Trophoblast cell (in vitro differentiated cells and primary cell): Measurements from ENCODE around the gene JAZF1.

Source experiments
- DNase-seq, 2 donors: peaks; one replicate each; pipeline ENCODE4 v3.0.0-alpha.2; 2016
- H2AFZ ChIP-seq: 2 replicates; pipeline ENCODE4 v1.6.1; 2013; ENCODE audit warnings: low read length, moderate library complexity, mild to moderate bottlenecking; ENCODE audit not compliant: insufficient read depth, poor library complexity
- H2AK5ac ChIP-seq: 2 replicates; pipeline ENCODE4 v1.6.1; 2013; ENCODE audit warnings: mild to moderate bottlenecking, low read length
- H2BK120ac ChIP-seq: 2 replicates; pipeline ENCODE4 v1.6.1; 2013; ENCODE audit warnings: low read length, mild to moderate bottlenecking, moderate library complexity; ENCODE audit not compliant: insufficient read depth, poor library complexity
- H2BK12ac ChIP-seq: 2 replicates; pipeline ENCODE4 v1.6.1; 2013; ENCODE audit warnings: mild to moderate bottlenecking, low read length, moderate library complexity
- H2BK5ac ChIP-seq: 2 replicates; pipeline ENCODE4 v1.6.1; 2013; ENCODE audit warnings: low read length, low read depth, moderate library complexity, mild to moderate bottlenecking; ENCODE audit not compliant: poor library complexity
- H3K14ac ChIP-seq: 2 replicates; pipeline ENCODE4 v1.6.1; 2013; ENCODE audit warnings: mild to moderate bottlenecking, low read length
- H3K18ac ChIP-seq: 2 replicates; pipeline ENCODE4 v1.6.1; 2013; ENCODE audit warnings: mild to moderate bottlenecking, low read length
- H3K23ac ChIP-seq: 2 replicates; pipeline ENCODE4 v1.6.1; 2013; ENCODE audit warnings: low read length
- H3K27ac ChIP-seq: 2 replicates; pipeline ENCODE4 v1.5.1; 2013; ENCODE audit warnings: low read depth, mild to moderate bottlenecking, inconsistent platforms, low read length, moderate library complexity
- H3K27me3 ChIP-seq: 2 replicates; pipeline ENCODE4 v1.6.1; 2013; ENCODE audit warnings: inconsistent platforms, mild to moderate bottlenecking, low read length, moderate library complexity; ENCODE audit not compliant: insufficient read depth
- H3K36me3 ChIP-seq, 2 experiments: 1 replicate in 1 of 2; 2 replicates in 1 of 2; pipeline ENCODE4 v1.6.1; 2013; ENCODE audit warnings: low read length in 2 of 2, mild to moderate bottlenecking in 2 of 2, moderate library complexity in 1 of 2; ENCODE audit not compliant: insufficient read depth in 2 of 2, control insufficient read depth in 1 of 2
- H3K4ac ChIP-seq: 2 replicates; pipeline ENCODE4 v1.6.1; 2013; ENCODE audit warnings: low read depth, mild to moderate bottlenecking, low read length, moderate library complexity
- H3K4me1 ChIP-seq, 2 experiments: 1 replicate in 1 of 2; 2 replicates in 1 of 2; pipeline ENCODE4 v1.6.1; 2013; ENCODE audit warnings: low read length in 2 of 2, mild to moderate bottlenecking in 2 of 2, moderate library complexity in 1 of 2; ENCODE audit not compliant: insufficient read depth in 2 of 2, control insufficient read depth in 1 of 2
- H3K4me2 ChIP-seq: 2 replicates; pipeline ENCODE4 v1.6.1; 2013; ENCODE audit warnings: inconsistent platforms, mild to moderate bottlenecking, low read length, moderate library complexity
- H3K4me3 ChIP-seq: 2 replicates; pipeline ENCODE4 v1.5.1; 2013; ENCODE audit warnings: mild to moderate bottlenecking, low read depth, low read length, inconsistent platforms
- H3K79me1 ChIP-seq: one replicate; pipeline ENCODE4 v1.6.1; 2013; ENCODE audit warnings: low read length
- H3K79me2 ChIP-seq: 2 replicates; pipeline ENCODE4 v1.6.1; 2013; ENCODE audit warnings: low read length, mild to moderate bottlenecking; ENCODE audit not compliant: control insufficient read depth, insufficient read depth, poor library complexity
- H3K9ac ChIP-seq: 2 replicates; pipeline ENCODE4 v1.6.1; 2013; ENCODE audit warnings: mild to moderate bottlenecking, low read length
- H3K9me3 ChIP-seq: 2 replicates; pipeline ENCODE4 v1.6.1; 2013; ENCODE audit warnings: low read depth, mild to moderate bottlenecking, control low read depth, inconsistent platforms, low read length; ENCODE audit not compliant: insufficient read depth
- H4K12ac ChIP-seq: 2 replicates; pipeline ENCODE4 v1.6.1; 2013; ENCODE audit warnings: low read depth, mild to moderate bottlenecking, low read length, moderate library complexity
- H4K8ac ChIP-seq: 2 replicates; pipeline ENCODE4 v1.6.1; 2013; ENCODE audit warnings: low read depth, mild to moderate bottlenecking, low read length, moderate library complexity
- H4K91ac ChIP-seq: one replicate; pipeline ENCODE4 v1.6.1; 2013; ENCODE audit warnings: low read depth, mild to moderate bottlenecking, low read length, moderate library complexity
- WGBS: extraction: QIAGEN DNeasy Blood & Tissue Kit; methylation state at CpG from one replicate; pipeline ENCODE4 v1.1.7; 2013; ENCODE audit warnings: missing lambda C conversion rate; ENCODE audit not compliant: insufficient read length, insufficient coverage; ENCODE audit errors: extremely low coverage; 5-methylcytosine and 5-hydroxymethylcytosine counted together

Gene JAZF1

DNA sequence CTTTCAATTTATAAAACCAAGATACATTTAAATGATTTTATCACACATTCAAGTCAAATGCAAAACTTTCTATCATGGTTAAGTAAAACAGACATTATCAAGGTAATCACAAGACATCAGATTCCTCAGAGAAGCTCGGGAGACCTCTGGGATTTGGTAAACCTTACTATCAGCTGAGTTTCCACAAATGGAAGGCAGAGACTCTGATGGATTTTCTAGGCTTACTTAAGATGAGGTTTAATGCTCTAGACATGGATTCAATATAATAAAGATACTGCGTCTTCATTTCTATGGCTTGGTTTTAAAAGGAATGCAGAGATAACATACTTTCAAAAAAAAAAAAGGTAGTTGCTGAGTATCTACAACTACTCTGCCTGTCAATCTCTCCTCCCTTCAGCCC, 171.7 kb downstream of the JAZF1 start:
- no peak overlapping the region for H3K18ac ChIP-seq
- H2BK5ac ChIP-seq: no peak overlapping the region

DNA sequence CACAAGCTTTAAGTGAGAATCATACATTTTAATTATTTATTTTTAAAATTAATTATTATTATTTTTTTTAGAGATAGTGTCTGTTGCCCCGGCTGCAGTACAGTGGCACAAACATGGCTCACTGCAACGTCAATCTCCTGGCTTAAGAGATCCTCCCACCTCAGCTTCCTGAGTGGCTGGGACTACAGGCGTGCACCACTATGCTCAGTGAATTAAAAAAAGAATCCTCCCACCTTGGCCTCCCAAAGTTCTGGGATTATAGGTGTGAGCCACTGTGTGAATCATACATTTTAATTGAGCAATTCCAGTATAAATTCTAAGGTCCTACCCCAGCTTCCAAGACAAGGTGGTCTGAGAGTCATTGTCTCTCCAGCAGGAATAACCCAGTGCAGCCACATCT, 172.4 kb downstream of the JAZF1 start:
- H3K9me3 ChIP-seq: peaks cover 1% of the 10 kb centered on the region
- H3K4me1 ChIP-seq: no peaks in the 10 kb centered on the region
- no peak overlapping the region for H2AFZ ChIP-seq
- H3K4me3 ChIP-seq: no peak overlapping the region
- no peak overlapping the region for H2BK5ac ChIP-seq
- DNase-seq: no peak
- H3K18ac ChIP-seq: no peak overlapping the region
- no peak overlapping the region for H3K23ac ChIP-seq
- no peak overlapping the region for H2BK120ac ChIP-seq
- H3K79me1 ChIP-seq: no peaks in the 10 kb centered on the region
- H3K27ac ChIP-seq: no peak overlapping the region
- no peak overlapping the region for H2BK12ac ChIP-seq
- H4K8ac ChIP-seq: no peak overlapping the region
- no peak overlapping the region for H3K14ac ChIP-seq
- H4K12ac ChIP-seq: no peak overlapping the region
- H3K4ac ChIP-seq: no peak overlapping the region
- H3K36me3 ChIP-seq: no peaks in the 10 kb centered on the region
- no peak overlapping the region for H3K9ac ChIP-seq
- no peak overlapping the region for H4K91ac ChIP-seq
- no peaks in the 10 kb centered on the region for H3K27me3 ChIP-seq
- no peak overlapping the region for H3K4me2 ChIP-seq
- H2AK5ac ChIP-seq: no peak overlapping the region
- WGBS: no CpG with 5 or more reads among the region's 3 CpGs
- H3K79me2 ChIP-seq: no peaks in the 10 kb centered on the region

More for the DNA sequence above, 171.7 kb downstream of the JAZF1 start:
- Histone ChIP-seq H2AFZ (no peak overlapping the region), H3K9ac (no peak overlapping the region), H3K14ac (no peak overlapping the region), H3K4me3 (no peak overlapping the region), H3K4me2 (no peak overlapping the region), H2AK5ac (no peak overlapping the region), H3K4me1 (no peaks in the 10 kb centered on the region), H4K12ac (no peak overlapping the region), H3K23ac (no peak overlapping the region), H2BK12ac (no peak overlapping the region), H3K27ac (no peak overlapping the region), H4K91ac (no peak overlapping the region), H3K79me2 (no peaks in the 10 kb centered on the region), H4K8ac (no peak overlapping the region), H3K9me3 (peaks cover 1% of the 10 kb centered on the region), H3K36me3 (no peaks in the 10 kb centered on the region), H2BK120ac (no peak overlapping the region), H3K79me1 (no peaks in the 10 kb centered on the region), H3K27me3 (no peaks in the 10 kb centered on the region), H3K4ac (no peak overlapping the region)
- no peak for DNase-seq
- WGBS: no CpG with 5 or more reads among the region's 2 CpGs

DNA sequence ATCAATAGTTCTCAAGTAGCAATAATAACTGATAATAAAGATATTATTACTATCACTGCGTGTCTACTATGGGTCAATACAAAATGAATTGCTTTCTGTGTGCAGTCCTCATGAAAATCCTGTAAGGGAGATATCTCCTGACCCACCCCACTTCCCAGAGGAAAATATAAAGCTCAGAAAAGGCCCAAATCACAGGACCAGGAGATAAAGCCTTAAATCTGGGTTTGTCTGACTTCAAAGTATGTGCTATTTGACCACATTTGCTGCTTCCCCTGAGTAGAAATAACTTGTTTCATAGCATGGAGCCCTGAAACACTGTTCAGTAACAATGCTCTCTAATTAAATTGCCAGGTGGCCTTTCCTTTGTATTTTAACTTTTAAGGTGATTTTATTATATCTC, 174.1 kb downstream of the JAZF1 start:
- WGBS: no CpG with 5 or more reads among the region's 1 CpG
- Histone ChIP-seq H2AFZ (no peak overlapping the region), H2BK5ac (no peak overlapping the region), H4K12ac (no peak overlapping the region), H3K4ac (no peak overlapping the region), H4K8ac (no peak overlapping the region), H3K79me1 (no peaks in the 10 kb centered on the region), H3K27ac (no peak overlapping the region), H3K79me2 (no peaks in the 10 kb centered on the region), H4K91ac (no peak overlapping the region), H3K4me3 (no peak overlapping the region), H3K27me3 (no peaks in the 10 kb centered on the region), H3K9me3 (no peaks in the 10 kb centered on the region), H3K36me3 (no peaks in the 10 kb centered on the region), H3K18ac (no peak overlapping the region), H3K4me2 (no peak overlapping the region), H2AK5ac (no peak overlapping the region), H3K14ac (no peak overlapping the region), H3K9ac (no peak overlapping the region), H3K23ac (no peak overlapping the region), H3K4me1 (no peaks in the 10 kb centered on the region), H2BK120ac (no peak overlapping the region), H2BK12ac (no peak overlapping the region)
- DNase-seq: no peak

DNA sequence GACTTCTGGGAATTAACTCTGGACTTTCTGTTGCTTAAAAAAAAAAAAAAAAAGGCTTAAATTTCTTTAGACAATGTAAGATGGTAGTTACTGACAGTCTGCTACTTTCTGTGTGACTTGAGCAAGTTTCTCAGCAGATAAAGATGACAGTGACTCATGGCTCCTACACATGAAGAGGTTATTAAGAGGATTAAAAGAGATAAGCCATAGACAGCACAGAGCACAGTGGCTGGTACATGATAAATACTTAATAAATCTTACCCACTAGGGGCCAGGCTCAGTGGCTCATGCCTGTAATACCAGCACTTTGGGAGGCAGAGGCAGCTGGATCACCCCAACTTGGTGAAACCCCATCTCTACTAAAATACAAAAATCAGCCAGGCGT, 174.8 kb downstream of the JAZF1 start:
- Histone ChIP-seq H3K79me1 (no peaks in the 10 kb centered on the region), H3K36me3 (no peaks in the 10 kb centered on the region), H3K9me3 (no peaks in the 10 kb centered on the region), H3K4ac (no peak overlapping the region), H2BK120ac (no peak overlapping the region), H3K27me3 (no peaks in the 10 kb centered on the region), H3K27ac (no peak overlapping the region), H4K91ac (no peak overlapping the region), H2BK5ac (no peak overlapping the region), H3K79me2 (no peaks in the 10 kb centered on the region), H3K4me1 (no peaks in the 10 kb centered on the region), H2BK12ac (no peak overlapping the region), H3K23ac (no peak overlapping the region), H3K4me2 (no peak overlapping the region), H2AFZ (no peak overlapping the region), H3K14ac (no peak overlapping the region), H4K12ac (no peak overlapping the region), H3K4me3 (no peak overlapping the region), H4K8ac (no peak overlapping the region), H3K9ac (no peak overlapping the region), H3K18ac (no peak overlapping the region), H2AK5ac (no peak overlapping the region)
- WGBS: no CpG with 5 or more reads among the region's 1 CpG
- no peak for DNase-seq
